Ovary (tissue), 9 donors: ENCODE data around the gene DDX4. TPM values are rescaled to one million over a fixed set of nuclear protein-coding genes. Genes with fewer than 3 reads are reported as not detected.

Source experiments
- DNase-seq, 5 donors: peaks; one replicate each; pipeline ENCODE4 v3.0.0-alpha.2; 2019 to 2020
- H3K27ac ChIP-seq, 2 donors: fragments of 200-600 bp; one replicate each; pipeline versions ENCODE4 v1.5.1 to v1.8.0; 2019 to 2022
- H3K27me3 ChIP-seq: fragments of 200-600 bp; one replicate; pipeline ENCODE4 v1.8.0; 2022
- H3K36me3 ChIP-seq: fragments of 200-600 bp; sonication (generic); one replicate; pipeline ENCODE4 v1.5.1; 2019
- H3K4me1 ChIP-seq: one replicate; pipeline ENCODE4 v1.8.1; 2013; ENCODE audit warnings: mild to moderate bottlenecking, moderate library complexity; ENCODE audit not compliant: insufficient read depth
- H3K4me3 ChIP-seq: fragments of 200-600 bp; sonication (generic); one replicate; pipeline ENCODE4 v1.5.1; 2017
- H3K9me3 ChIP-seq, 2 donors: fragments of 200-600 bp in 1 of 2; sonication (generic) in 1 of 2; one replicate each; pipeline versions ENCODE4 v1.5.1 to v1.8.1; 2013 to 2019; ENCODE audit warnings: mild to moderate bottlenecking in 1 of 2, moderate library complexity in 1 of 2
- CTCF ChIP-seq, 3 donors: fragments of 450-650 bp in 2 of 3; fragments of 200-600 bp in 1 of 3; IDR thresholded peaks; one replicate each; pipeline versions ENCODE4 v1.5.1 to v1.8.0; 2016 to 2022; ENCODE audit warnings: antibody characterized with exemption in 3 of 3, mild to moderate bottlenecking in 1 of 3
- EP300 ChIP-seq: sonication (generic); formaldehyde crosslinking; IDR thresholded peaks from one replicate; pipeline ENCODE4 v1.6.1; 2017; ENCODE audit warnings: antibody characterized with exemption
- POLR2A ChIP-seq: fragments of 450-650 bp; IDR thresholded peaks from one replicate; pipeline ENCODE4 v1.6.1; 2017; ENCODE audit warnings: antibody characterized with exemption, mild to moderate bottlenecking, moderate library complexity
- WGBS, 3 donors: extraction: QIAGEN DNeasy Blood & Tissue Kit in 1 of 3; methylation state at CpG; one replicate each; pipeline versions ENCODE4 v1.1.5 to v1.1.7; 2013 to 2017; 5-methylcytosine and 5-hydroxymethylcytosine counted together
- intact Hi-C, 4 donors: fragments of 100-400 bp; cut with DNase I; formaldehyde crosslinking; loops; one replicate each; pipeline versions ENCODE4 v1.11.0 to v1.15.1; 2022 to 2023
- polyA plus RNA-seq, 2 donors: library from polyadenylated mRNA; stranded (reverse); fragments of 200-250 nt in 1 of 2; fragments of 350-450 nt in 1 of 2; fragmentation: Illumina TruSeq in 1 of 2; extraction: RNeasy Lipid Tissue Mini Kit (QIAGEN cat#74804) in 1 of 2; gene quantifications; one replicate each; pipeline ENCODE4 v1.2.3, GENCODE V29; 2013 to 2014
- small RNA-seq: library from RNA; depleted of rRNA; stranded (forward); fragments of <200 nt; gene quantifications from one replicate; pipeline ENCODE3, GENCODE V24; 2016
- total RNA-seq, 7 donors: library from RNA; depleted of rRNA in 2 of 7; stranded (reverse); fragments of >200 nt in 2 of 7; fragmentation: NEBNext Ultra II Directional in 3 of 7; extraction: Animal tissue kit (Norgen Biotek cat#: 25700) in 3 of 7; gene quantifications; one replicate each; pipeline versions ENCODE4 v1.1.0 to v1.2.4, GENCODE V29; 2016 to 2023
- donor health status: DM: no; HTN: no; CAD: no; lungs with moderate emphysema.
- donor health status: DM: no; HTN: no; CAD: no.
- donor health status: Bipolar disorder and iron deficiency.
- donor health status: DM: yes; HTN: yes; CAD: no.
- donor health status: DM: no; HTN: no; CAD: no.
- donor health status: DM: yes; HTN: yes; CAD: no.

The DDX4 gene
- total and polyA plus RNA-seq, 9 donors = 0.63 TPM; not detected in 8

GRCh38 chr5:55865831-55866230, 128.0 kb downstream of the DDX4 start:
- intact Hi-C loops = no loop called here
- no peak overlapping the region for H3K27ac ChIP-seq
- WGBS, 3 donors = 74 to 93% (median 87%) methylated on average over 3 of the region's 3 CpGs
- no peak for TF ChIP-seq POLR2A
- no peak for TF ChIP-seq CTCF (IDR thresholded peaks at IDR 0.05)
- no peak for TF ChIP-seq EP300
- H3K27me3 ChIP-seq = no peaks in the 10 kb centered on the region
- no peaks in the 10 kb centered on the region for H3K4me1 ChIP-seq
- H3K4me3 ChIP-seq = no peak overlapping the region
- H3K36me3 ChIP-seq = no peaks in the 10 kb centered on the region
- no peaks in the 10 kb centered on the region for H3K9me3 ChIP-seq
- no peak for DNase-seq

GRCh38 chr5:55866485-55866884, 128.6 kb downstream of the DDX4 start:
- 85 to 94% (median 90%) methylated on average over 8 of the region's 8 CpGs for WGBS, 3 donors

More at GRCh38 chr5:55866485-55866884, 128.6 kb downstream of the DDX4 start:
- no peak for DNase-seq
- no peak overlapping the region for H3K27ac ChIP-seq
- no peaks in the 10 kb centered on the region for H3K4me1 ChIP-seq
- no peak overlapping the region for H3K4me3 ChIP-seq
- TF ChIP-seq CTCF (IDR thresholded peaks at IDR 0.05) = no peak
- TF ChIP-seq POLR2A = no peak
- no peaks in the 10 kb centered on the region for H3K36me3 ChIP-seq
- intact Hi-C loops = no loop called here
- no peaks in the 10 kb centered on the region for H3K9me3 ChIP-seq
- no peaks in the 10 kb centered on the region for H3K27me3 ChIP-seq

Small RNAs within 50 kb of the gene (small RNA-seq; reads per million reads assigned to genes)
- gene AC016632.1 (not detected), gene RNA5SP183 (not detected)

Other genes starting within 250 kb of the DDX4 start
- gene PLPP1, start 203.1 kb upstream of the DDX4 start, total RNA-seq = 100 to 1,000 TPM in 1 of 7 donors, 10 to 100 TPM in 6; 13.5 to 136 (median 33.5) TPM
- gene PLPP1, start 203.1 kb upstream of the DDX4 start, polyA plus RNA-seq = 100 to 1,000 TPM in 1 of 2 donors, 10 to 100 TPM in 1; 48.9 to 133 TPM
- gene SLC38A9, start 25.7 kb upstream of the DDX4 start, total RNA-seq = 10 to 100 TPM; 12.8 to 29.6 (median 21.6) TPM
- 10 to 100 TPM in 1 of 2 donors, 1 to 10 TPM in 1; 7.9 to 16.2 TPM for gene SLC38A9, start 25.7 kb upstream of the DDX4 start, polyA plus RNA-seq
- gene IL31RA, start 113.3 kb downstream of the DDX4 start, total RNA-seq = under 1 TPM in 5 of 7 donors, not detected in 2; 0.15 to 0.67 (median 0.24) TPM
- gene IL31RA, start 113.3 kb downstream of the DDX4 start, polyA plus RNA-seq = under 1 TPM; 0.17 to 0.42 TPM